Astrocyte of the cerebellum (primary cell): ENCODE data around the gene SPARCL1.
A peak's percentile ranks its signal among the peaks of the same experiment; 100 is the strongest.

Source experiments
- DNase-seq: peaks from one replicate; pipeline ENCODE4 v3.0.0-alpha.2; 2011; ENCODE audit warnings: low read depth
- H3K4me3 ChIP-seq: 2 replicates; pipeline ENCODE4 v1.5.1; 2011; ENCODE audit warnings: mild to moderate bottlenecking, low read depth, low read length, moderate library complexity
- in situ Hi-C: cut with HindIII; loops from 2 replicates; pipeline ENCODE4 v1.10.0; 2017; ENCODE audit warnings: low sequenced_read_pairs
- TF ChIP-seq, protein P1 (sequence below): IDR thresholded peaks from 2 replicates; pipeline ENCODE4 v1.5.1; 2012; ENCODE audit warnings: low read length, low read depth, moderate library complexity, mild to moderate bottlenecking; ENCODE audit errors: missing control alignments

SPARCL1 gene

DNA sequence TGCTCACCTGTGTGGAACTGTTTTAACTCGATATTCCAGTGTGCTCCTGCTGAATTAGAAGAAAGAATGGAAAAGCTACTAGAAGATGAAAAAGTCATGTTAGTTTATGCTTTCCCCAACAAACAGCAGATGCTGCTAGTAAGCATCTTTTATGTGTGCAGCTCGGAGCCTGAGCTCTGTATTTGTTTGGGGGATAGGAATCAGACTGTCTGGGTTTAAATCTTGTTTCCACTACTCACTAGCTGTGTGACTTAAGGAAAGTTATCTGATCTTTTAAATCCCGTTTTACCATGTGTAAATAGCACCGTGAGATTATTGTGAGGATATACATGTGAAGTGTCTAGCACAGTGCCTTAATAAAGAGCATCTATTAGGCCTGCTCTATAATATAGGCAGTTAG is 24.0 kb upstream of the SPARCL1 start:
- TF ChIP-seq, protein P1, sequence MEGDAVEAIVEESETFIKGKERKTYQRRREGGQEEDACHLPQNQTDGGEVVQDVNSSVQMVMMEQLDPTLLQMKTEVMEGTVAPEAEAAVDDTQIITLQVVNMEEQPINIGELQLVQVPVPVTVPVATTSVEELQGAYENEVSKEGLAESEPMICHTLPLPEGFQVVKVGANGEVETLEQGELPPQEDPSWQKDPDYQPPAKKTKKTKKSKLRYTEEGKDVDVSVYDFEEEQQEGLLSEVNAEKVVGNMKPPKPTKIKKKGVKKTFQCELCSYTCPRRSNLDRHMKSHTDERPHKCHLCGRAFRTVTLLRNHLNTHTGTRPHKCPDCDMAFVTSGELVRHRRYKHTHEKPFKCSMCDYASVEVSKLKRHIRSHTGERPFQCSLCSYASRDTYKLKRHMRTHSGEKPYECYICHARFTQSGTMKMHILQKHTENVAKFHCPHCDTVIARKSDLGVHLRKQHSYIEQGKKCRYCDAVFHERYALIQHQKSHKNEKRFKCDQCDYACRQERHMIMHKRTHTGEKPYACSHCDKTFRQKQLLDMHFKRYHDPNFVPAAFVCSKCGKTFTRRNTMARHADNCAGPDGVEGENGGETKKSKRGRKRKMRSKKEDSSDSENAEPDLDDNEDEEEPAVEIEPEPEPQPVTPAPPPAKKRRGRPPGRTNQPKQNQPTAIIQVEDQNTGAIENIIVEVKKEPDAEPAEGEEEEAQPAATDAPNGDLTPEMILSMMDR, result no peak
- in situ Hi-C loops, result no loop called here
- H3K4me3 ChIP-seq, result no peak overlapping the region
- DNase-seq, result no peak

DNA sequence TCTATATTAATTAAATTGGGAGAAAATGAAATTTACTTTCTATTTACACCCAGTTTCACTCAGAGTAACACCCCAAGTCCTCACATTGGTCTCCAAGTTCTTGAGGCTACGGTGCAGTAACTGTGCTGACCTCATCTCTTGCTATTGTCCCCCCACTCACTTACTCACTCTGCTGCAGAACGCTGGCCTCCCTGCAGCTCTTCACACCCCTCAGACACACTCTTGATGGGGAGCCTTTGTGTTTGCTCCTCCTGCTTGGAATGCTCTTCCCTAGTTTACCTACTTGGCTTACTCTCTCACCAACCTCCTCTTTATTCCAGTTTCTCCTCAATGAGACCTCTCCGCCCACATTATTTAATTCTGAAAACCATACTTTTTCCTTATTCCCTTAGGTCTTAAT is 22.2 kb upstream of the SPARCL1 start:
- TF ChIP-seq, protein P1, result no peak
- in situ Hi-C loops, result no loop called here
- H3K4me3 ChIP-seq, result no peak overlapping the region
- DNase-seq, result no peak

DNA sequence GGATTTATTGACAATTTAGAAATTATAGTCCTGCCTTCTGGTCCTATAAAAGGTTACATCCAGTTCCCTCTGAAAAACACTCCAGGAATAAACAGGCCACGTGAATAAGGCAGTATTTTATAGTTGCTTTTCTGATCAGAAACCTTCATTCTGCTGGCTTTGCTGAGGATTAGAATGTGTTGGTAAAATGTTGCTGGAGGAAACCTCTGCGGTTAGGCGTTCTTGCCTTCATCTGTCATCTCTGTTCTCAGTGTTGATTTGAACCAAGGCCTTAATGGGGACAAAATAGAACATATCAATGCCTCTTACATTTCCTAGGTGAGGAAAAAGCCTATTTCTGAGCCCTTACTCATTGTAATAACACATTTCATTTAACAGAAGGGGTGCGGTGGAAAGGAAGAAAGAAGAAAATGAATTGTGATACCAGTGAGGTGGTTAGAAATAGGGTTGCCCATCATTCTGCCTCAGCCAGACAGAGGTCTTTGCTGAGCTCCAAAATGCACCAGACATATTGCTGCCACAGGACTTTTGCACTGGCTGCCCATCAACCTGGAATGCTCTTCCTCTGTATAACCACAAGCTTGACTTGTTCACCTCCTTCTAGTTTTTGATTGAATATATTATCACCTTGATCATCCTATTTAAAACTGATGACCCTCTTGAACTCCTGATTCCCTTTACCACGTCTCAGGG is 18.0 kb upstream of the SPARCL1 start:
- DNase-seq, result no peak
- TF ChIP-seq, protein P1, result no peak
- in situ Hi-C loops, result loop anchor here (25.0 kb wide), 1 partner anchor 290 kb away; the partner anchor contains the start of gene MEPE
- H3K4me3 ChIP-seq, result no peak overlapping the region

DNA sequence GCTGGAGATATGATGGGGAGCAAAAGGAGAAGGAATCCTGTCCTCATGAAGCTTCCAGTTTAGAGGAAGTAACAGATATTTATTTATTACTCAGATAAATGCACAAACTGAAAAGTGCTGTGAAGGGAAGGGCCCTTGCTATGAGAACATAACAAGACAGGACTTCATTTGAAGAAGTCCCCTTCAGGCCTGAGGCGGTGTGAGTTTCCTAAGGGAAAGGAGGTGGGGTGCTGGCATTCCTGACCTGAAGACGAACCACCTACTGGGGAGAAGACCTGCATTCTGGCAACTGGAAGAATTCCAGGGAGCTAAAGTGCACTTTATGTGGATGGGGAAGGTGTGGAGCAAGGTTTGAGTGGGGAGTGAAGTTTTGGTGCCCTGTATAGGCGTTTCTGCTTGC is 15.9 kb upstream of the SPARCL1 start:
- in situ Hi-C loops, result loop anchor here (25.0 kb wide), 1 partner anchor 292 kb away; the partner anchor contains the start of gene MEPE
- no peak for DNase-seq
- H3K4me3 ChIP-seq, result no peak overlapping the region
- TF ChIP-seq, protein P1, result no peak

DNA sequence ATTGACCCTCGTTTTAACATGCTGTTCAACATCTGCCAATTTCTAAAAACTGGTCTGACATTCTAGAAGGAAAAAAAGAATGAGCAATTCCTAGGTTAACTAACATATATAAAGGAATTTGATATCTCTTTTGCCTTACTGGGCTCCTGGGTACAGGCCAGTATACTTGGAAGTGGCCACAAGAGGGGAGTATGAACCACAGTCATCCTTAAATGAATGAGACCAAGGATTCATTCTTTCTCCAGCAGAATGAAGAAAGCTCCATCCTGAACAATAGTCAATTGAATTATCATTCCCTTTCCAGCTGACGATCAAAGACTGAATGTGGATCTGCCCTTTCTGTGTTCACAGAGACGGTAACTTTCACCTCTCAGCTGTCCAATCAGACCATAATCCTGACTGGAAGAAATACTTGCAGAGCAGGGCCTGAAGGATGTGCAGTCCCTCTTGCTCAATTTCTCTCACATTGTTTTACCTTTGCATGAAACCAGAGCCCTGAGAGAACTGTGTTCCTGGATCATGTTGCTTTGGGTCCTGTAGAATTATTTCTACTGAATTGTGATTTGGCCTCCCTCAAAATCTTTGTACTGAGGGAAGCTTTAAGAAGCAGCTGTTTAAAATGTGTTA is 14.8 kb upstream of the SPARCL1 start:
- in situ Hi-C loops, result loop anchor here (25.0 kb wide), 1 partner anchor 293 kb away; the partner anchor contains the start of gene MEPE
- no peak overlapping the region for H3K4me3 ChIP-seq
- DNase-seq, result peak; percentile 55
- TF ChIP-seq, protein P1, result peak; percentile 72

- in situ Hi-C loops, result loop anchor here (25.0 kb wide), 1 partner anchor 294 kb away; the partner anchor contains the start of gene MEPE
- TF ChIP-seq, protein P1, result no peak
- H3K4me3 ChIP-seq, result no peak overlapping the region
- DNase-seq, result no peak
These were observed 13.6 kb upstream of the SPARCL1 start for GRCh38 chr4:87542734-87543312.
